ENCODE data around the gene KRT73.

Gene KRT73

GRCh38 chr12:52655720-52656124 is 37.4 kb upstream of the KRT73 start:
- TF ChIP-seq, protein P1, sequence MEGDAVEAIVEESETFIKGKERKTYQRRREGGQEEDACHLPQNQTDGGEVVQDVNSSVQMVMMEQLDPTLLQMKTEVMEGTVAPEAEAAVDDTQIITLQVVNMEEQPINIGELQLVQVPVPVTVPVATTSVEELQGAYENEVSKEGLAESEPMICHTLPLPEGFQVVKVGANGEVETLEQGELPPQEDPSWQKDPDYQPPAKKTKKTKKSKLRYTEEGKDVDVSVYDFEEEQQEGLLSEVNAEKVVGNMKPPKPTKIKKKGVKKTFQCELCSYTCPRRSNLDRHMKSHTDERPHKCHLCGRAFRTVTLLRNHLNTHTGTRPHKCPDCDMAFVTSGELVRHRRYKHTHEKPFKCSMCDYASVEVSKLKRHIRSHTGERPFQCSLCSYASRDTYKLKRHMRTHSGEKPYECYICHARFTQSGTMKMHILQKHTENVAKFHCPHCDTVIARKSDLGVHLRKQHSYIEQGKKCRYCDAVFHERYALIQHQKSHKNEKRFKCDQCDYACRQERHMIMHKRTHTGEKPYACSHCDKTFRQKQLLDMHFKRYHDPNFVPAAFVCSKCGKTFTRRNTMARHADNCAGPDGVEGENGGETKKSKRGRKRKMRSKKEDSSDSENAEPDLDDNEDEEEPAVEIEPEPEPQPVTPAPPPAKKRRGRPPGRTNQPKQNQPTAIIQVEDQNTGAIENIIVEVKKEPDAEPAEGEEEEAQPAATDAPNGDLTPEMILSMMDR (IDR thresholded peaks at IDR 0.05; ENCODE audit: control insufficient read depth, extremely low read depth, insufficient read depth): no peak
- DNase-seq (ENCODE audit: low read depth): peak; percentile 63

GRCh38 chr12:52655251-52655650 is 36.9 kb upstream of the KRT73 start:
- no peak for DNase-seq (ENCODE audit: low read depth)

More at GRCh38 chr12:52655720-52656124, 37.4 kb upstream of the KRT73 start:
- H3K4me3 ChIP-seq (ENCODE audit: low read depth, low read length): peak overlapping the region; percentile 14; the same call in 1 of the 2 replicates

DNA sequence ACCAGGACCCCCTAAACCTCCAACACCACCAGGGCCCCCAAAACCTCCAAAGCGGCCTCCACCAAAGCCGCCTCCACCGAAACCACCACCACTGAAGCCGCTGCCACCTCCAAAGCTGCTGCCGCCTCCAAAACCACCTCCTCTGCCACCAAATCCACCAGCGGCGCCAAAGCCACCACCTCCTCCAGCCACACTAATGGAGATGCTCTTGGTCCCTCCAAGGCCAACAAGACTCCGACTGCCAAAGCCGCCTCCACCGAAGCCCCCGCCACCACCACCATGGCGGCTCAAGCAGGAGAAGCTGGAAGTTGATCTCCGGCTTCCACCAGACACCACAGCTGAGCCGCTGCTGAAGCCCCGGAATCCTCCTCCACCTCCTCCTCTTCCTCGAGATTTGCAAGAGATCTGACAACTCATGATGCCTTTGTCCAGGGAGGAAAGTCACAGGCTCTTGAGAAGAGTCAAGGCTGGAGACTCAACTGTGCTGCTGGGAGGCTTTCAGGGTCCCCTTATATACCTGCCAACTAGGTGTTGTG is 33.4 kb upstream of the KRT73 start, which contains the start of gene KRT2:
Gene KRT2, minus strand, starts transcription at position 486 of the 536 bp plus-strand sequence. Its CDS starts 69 bp downstream, at position 417.
- TF ChIP-seq, protein P1 (IDR thresholded peaks at IDR 0.05; ENCODE audit: control insufficient read depth, extremely low read depth, insufficient read depth): no peak
- no peak within 1 kb of the TSS for H3K4me3 ChIP-seq (ENCODE audit: low read depth, low read length)
- no peak for DNase-seq (ENCODE audit: low read depth)

More at GRCh38 chr12:52655251-52655650, 36.9 kb upstream of the KRT73 start:
- TF ChIP-seq, protein P1 (IDR thresholded peaks at IDR 0.05; ENCODE audit: control insufficient read depth, extremely low read depth, insufficient read depth): no peak
- H3K4me3 ChIP-seq (ENCODE audit: low read depth, low read length): peak overlapping the region; percentile 14; the same call in 1 of the 2 replicates

- H3K4me3 ChIP-seq (ENCODE audit: low read depth, low read length): peak overlapping the region; percentile 5; the same call in 1 of the 2 replicates
- peak; percentile 98 for DNase-seq (ENCODE audit: low read depth)
- TF ChIP-seq, protein P1 (IDR thresholded peaks at IDR 0.05; ENCODE audit: control insufficient read depth, extremely low read depth, insufficient read depth): no peak
These were observed 32.2 kb upstream of the KRT73 start for GRCh38 chr12:52650520-52651081.

- TF ChIP-seq, protein P1 (IDR thresholded peaks at IDR 0.05; ENCODE audit: control insufficient read depth, extremely low read depth, insufficient read depth): no peak
- DNase-seq (ENCODE audit: low read depth): no peak
These were observed 30.7 kb upstream of the KRT73 start for GRCh38 chr12:52649066-52649465.

GRCh38 chr12:52648012-52648550 is 29.7 kb upstream of the KRT73 start:
- H3K4me3 ChIP-seq (ENCODE audit: low read depth, low read length): no peak overlapping the region
- TF ChIP-seq, protein P1 (IDR thresholded peaks at IDR 0.05; ENCODE audit: control insufficient read depth, extremely low read depth, insufficient read depth): no peak
- DNase-seq (ENCODE audit: low read depth): no peak

More at GRCh38 chr12:52649066-52649465, 30.7 kb upstream of the KRT73 start:
- no peak overlapping the region for H3K4me3 ChIP-seq (ENCODE audit: low read depth, low read length)
